Activated B cell treated with CpG ODN at 0.5 μM for 24 hours (primary cell): Measurements from ENCODE around the gene SNRNP35. TPM values are rescaled to one million over a fixed set of nuclear protein-coding genes. Genes with fewer than 3 reads are reported as not detected.
"Not testable (repeated sequence)": the region's sequence is repeated elsewhere in the genome, so short reads cannot be mapped to it uniquely, and the experiment has no call there.

Source experiments
- ATAC-seq: fragments of 200-7000 bp; cut with Tn5 transposase; one replicate; pipeline ENCODE4 v1.10.0; 2021; ENCODE audit warnings: low read depth, mild to moderate bottlenecking, moderate library complexity
- CTCF ChIA-PET: fragments of 350-600 bp; sonication (Branson Sonifier 250); formaldehyde crosslinking; loops from one replicate; lab custom pipeline; 2021; ENCODE audit warnings: antibody characterized with exemption; lab: Charles Lee
- POLR2A ChIA-PET: fragments of 350-600 bp; sonication (Branson Sonifier 250); formaldehyde crosslinking; loops from one replicate; lab custom pipeline; 2021; ENCODE audit warnings: antibody characterized with exemption; lab: Charles Lee
- DNase-seq: peaks from one replicate; pipeline ENCODE4 v3.0.0; 2022
- H3K27ac Mint-ChIP-seq: one replicate; pipeline ENCODE4 v1.8.0; 2020; ENCODE audit warnings: mixed read lengths
- H3K27me3 Mint-ChIP-seq: one replicate; pipeline ENCODE4 v1.8.0; 2021; ENCODE audit warnings: mixed read lengths
- H3K36me3 Mint-ChIP-seq: one replicate; pipeline ENCODE4 v1.8.0; 2021; ENCODE audit warnings: low read depth, mixed read lengths
- H3K4me1 Mint-ChIP-seq: one replicate; pipeline ENCODE4 v1.8.0; 2021; ENCODE audit warnings: mixed read lengths
- H3K4me3 Mint-ChIP-seq: one replicate; pipeline ENCODE4 v1.8.0; 2020; ENCODE audit warnings: mild to moderate bottlenecking, mixed read lengths
- H3K9me3 Mint-ChIP-seq: one replicate; pipeline ENCODE4 v1.8.0; 2020; ENCODE audit warnings: mixed read lengths
- CTCF ChIP-seq: fragments of 200-600 bp; IDR thresholded peaks from one replicate; pipeline ENCODE4 v1.8.0; 2022; ENCODE audit warnings: antibody characterized with exemption, mild to moderate bottlenecking
- intact Hi-C: fragments of 100-400 bp; cut with micrococcal nuclease; formaldehyde crosslinking; loops from one replicate; pipeline ENCODE4 v1.15.1; 2024
- total RNA-seq: library from RNA; stranded (reverse); gene quantifications from 2 replicates; pipeline ENCODE4 v1.2.3, GENCODE V29; 2022

The SNRNP35 gene
- total RNA-seq, 1 donor from 2014 or later, result 51.5 TPM

- intact Hi-C loops, result no loop called here
- Mint-ChIP-seq H3K4me1 (no peaks in the 10 kb centered on the region), H3K9me3 (no peaks in the 10 kb centered on the region), H3K4me3 (no peak overlapping the region), H3K36me3 (peaks cover 3% of the 10 kb centered on the region), H3K27me3 (no peaks in the 10 kb centered on the region), H3K27ac (no peak overlapping the region)
- DNase-seq (no peak), ATAC-seq (no peak)
- ChIA-PET POLR2A (no interaction called here), CTCF (no interaction called here)
- TF ChIP-seq CTCF, result no peak
Observed at GRCh38 chr12:123512838-123513665, 55.1 kb downstream of the SNRNP35 start.

- no peak for TF ChIP-seq CTCF
- ATAC-seq (no peak), DNase-seq (no peak)
- ChIA-PET CTCF (no interaction called here), POLR2A (no interaction called here)
- no peak overlapping the region for H3K27ac Mint-ChIP-seq
- intact Hi-C loops, result no loop called here
- no peaks in the 10 kb centered on the region for H3K4me1 Mint-ChIP-seq
- H3K36me3 Mint-ChIP-seq, result peaks cover 3% of the 10 kb centered on the region
- H3K27me3 Mint-ChIP-seq, result no peaks in the 10 kb centered on the region
- no peaks in the 10 kb centered on the region for H3K9me3 Mint-ChIP-seq
- no peak overlapping the region for H3K4me3 Mint-ChIP-seq
Observed at GRCh38 chr12:123513805-123514204, 55.9 kb downstream of the SNRNP35 start.

- intact Hi-C loops, CTCF ChIA-PET, H3K27ac Mint-ChIP-seq, H3K4me3 Mint-ChIP-seq, POLR2A ChIA-PET, H3K27me3 Mint-ChIP-seq, H3K4me1 Mint-ChIP-seq, DNase-seq, H3K9me3 Mint-ChIP-seq, ATAC-seq, H3K36me3 Mint-ChIP-seq: not testable (repeated sequence)
Observed at GRCh38 chr12:123514582-123515221, 56.8 kb downstream of the SNRNP35 start.

GRCh38 chr12:123516216-123516780, 58.4 kb downstream of the SNRNP35 start:
- no peak for DNase-seq
- intact Hi-C loops, result no loop called here
- Mint-ChIP-seq H3K36me3 (peaks cover 3% of the 10 kb centered on the region), H3K4me1 (no peaks in the 10 kb centered on the region), H3K27me3 (no peaks in the 10 kb centered on the region), H3K4me3 (no peak overlapping the region), H3K27ac (no peak overlapping the region), H3K9me3 (no peaks in the 10 kb centered on the region)
- ChIA-PET POLR2A (no interaction called here), CTCF (no interaction called here)
- TF ChIP-seq CTCF, result no peak
- no peak for ATAC-seq

Other genes starting within 250 kb of the SNRNP35 start
- gene MPHOSPH9, start 225.0 kb upstream of the SNRNP35 start, total RNA-seq, result 37.3 and 47.2 TPM in 2 replicates
- 23.5 and 23.6 TPM in 2 replicates for gene MTRFR, start 224.7 kb upstream of the SNRNP35 start, total RNA-seq
- 9.1 and 11.9 TPM in 2 replicates for gene CDK2AP1, start 186.3 kb upstream of the SNRNP35 start, total RNA-seq
- 43.2 and 48.6 TPM in 2 replicates for gene SBNO1, start 93.3 kb upstream of the SNRNP35 start, total RNA-seq
- 29.4 and 36.0 TPM in 2 replicates for gene KMT5A, start 74.0 kb upstream of the SNRNP35 start, total RNA-seq
- gene RILPL2, start 21.5 kb upstream of the SNRNP35 start, total RNA-seq, result 11.2 and 12.2 TPM in 2 replicates
- 0.67 and 0.69 TPM in 2 replicates for gene RILPL1, start 75.6 kb downstream of the SNRNP35 start, total RNA-seq
- gene TMED2, start 126.4 kb downstream of the SNRNP35 start, total RNA-seq, result 92.5 and 108 TPM in 2 replicates
- 28.8 and 35.0 TPM in 2 replicates for gene DDX55, start 144.0 kb downstream of the SNRNP35 start, total RNA-seq
- gene EIF2B1, start 175.5 kb downstream of the SNRNP35 start, total RNA-seq, result 67.3 and 79.7 TPM in 2 replicates
- gene GTF2H3, start 175.7 kb downstream of the SNRNP35 start, total RNA-seq, result 33.8 and 36.2 TPM in 2 replicates
- 10.3 and 11.9 TPM in 2 replicates for gene TCTN2, start 213.0 kb downstream of the SNRNP35 start, total RNA-seq